Measurements from ENCODE around the gene CHD6.
"Not testable (repeated sequence)": the region's sequence is repeated elsewhere in the genome, so short reads cannot be mapped to it uniquely, and the experiment has no call there.

Gene CHD6

DNA sequence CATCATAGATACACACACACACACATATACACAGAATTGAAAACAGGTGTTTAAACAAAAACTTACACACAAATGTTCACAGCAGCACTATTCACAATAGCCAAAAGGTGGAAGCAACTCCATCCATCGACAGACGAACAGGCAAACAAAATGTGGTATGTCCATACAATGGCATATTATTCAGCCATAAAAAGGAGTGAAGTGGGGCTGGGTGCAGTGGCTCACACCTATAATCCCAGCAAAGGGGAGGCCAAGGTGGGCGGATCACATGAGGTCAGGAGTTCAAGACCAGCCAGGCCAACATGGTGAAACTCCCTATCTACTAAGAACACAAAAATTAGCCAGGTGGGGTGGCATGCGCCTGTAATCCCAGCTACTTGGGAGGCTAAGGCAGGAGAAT lies 80.3 kb downstream of the CHD6 start:
- DNase-seq: no peak

DNA sequence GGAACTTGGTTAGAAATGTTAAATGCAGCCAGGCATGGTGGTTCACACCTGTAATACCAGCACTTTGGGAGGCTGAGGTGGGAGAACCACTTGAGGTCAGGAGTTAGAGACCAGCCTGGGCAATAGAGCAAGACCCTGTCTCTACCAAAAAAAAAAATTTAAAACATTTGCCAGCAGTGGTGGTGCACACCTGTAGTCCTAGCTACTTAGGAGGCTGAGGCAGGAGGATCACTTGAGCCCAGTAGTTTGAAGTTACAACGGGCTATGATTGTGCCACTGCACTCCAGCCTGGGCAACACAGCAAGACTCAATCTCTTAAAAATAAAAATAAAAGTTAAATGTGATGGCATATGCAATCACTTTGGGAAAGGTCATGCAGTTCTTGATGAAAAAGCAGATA lies 82.6 kb downstream of the CHD6 start:
- DNase-seq: not testable (repeated sequence)

DNA sequence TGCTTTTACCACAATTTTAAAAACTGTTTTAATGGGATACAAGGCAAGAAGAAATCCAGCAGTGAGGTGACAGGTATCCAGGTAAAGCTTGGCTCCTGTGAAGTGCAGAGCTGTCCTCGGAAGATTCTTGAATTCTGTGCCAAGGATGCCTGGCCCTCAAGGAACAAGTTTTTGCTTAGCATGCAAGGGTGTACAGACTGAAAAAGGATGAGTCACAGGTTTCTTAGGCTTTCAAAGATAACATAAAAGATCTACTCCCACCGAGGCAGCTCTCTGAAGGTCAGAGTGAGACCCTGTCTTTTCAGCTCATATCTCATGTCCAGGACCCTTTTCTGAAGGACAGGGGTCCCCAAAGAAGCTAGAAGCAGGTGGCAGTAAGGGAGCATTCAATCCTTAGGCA lies 83.3 kb downstream of the CHD6 start:
- DNase-seq: no peak

GRCh38 chr20:41534170-41534569 lies 84.0 kb downstream of the CHD6 start:
- DNase-seq: no peak

DNA sequence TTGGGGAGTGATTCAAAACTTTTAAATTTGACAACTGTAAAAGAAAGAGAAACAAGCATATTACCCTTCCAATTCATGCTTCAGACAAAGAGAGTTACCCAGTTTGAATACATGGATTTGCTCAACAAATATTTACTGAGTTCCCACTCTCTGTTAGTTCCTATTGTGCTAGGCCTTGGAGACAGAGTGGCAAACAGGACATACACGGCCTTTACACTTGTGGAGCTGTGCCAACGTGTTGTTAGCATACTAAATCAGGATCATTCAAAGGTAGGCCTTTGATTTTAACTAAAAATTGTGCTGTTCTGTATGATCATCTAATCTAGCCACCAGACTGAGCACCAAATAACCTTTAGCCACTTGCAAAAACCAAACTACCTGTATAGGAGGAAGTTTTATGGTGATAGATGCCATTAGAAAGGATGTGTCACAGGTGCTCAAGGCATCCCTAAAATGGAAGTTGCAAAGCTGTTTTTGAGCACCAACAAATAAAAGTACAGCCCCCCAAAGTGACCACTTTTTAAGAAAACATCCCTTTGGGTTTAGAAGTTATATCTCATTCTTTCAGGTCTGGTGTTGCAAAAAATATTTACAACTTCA lies 84.5 kb downstream of the CHD6 start:
- DNase-seq: no peak

- no peak for DNase-seq
Measured at GRCh38 chr20:41532935-41533334, 85.2 kb downstream of the CHD6 start.

DNA sequence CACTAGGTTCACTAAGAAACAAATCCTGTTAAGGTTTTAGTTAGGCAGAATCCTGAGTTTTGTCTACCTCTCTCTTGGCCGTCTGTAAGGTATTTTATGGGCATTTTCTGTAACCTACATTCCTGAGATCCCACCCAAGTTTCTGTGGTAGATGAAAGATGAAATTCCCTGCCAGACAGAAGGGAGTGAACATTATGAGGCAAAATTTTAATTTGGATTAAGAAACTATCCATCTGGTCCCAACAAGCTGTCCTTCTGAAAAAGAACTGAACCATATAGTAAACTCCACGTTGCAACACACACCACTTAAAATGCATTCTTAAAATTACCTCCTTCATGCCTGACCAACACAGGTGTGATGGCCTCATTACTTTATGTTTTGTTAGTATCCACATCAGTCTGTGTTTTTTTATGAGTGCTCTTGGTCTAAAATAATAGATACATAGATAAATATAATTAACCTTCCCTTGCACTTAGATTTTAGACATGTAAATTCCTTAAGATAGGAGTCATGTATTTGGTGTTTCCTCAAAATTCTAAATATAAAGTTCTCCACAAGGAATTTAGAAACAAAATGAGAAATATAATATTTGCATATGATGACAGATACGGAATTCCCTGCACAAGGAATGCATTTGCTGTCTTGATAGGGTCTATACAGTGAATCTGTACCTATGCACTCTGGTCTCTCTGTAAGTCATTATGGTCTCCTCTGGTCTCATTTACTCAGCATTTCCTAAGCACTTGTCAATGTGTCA lies 86.5 kb downstream of the CHD6 start:
- no peak for DNase-seq

GRCh38 chr20:41530923-41531322 lies 87.3 kb downstream of the CHD6 start:
- DNase-seq: no peak

- no peak for DNase-seq
Measured at GRCh38 chr20:41526327-41526726, 91.8 kb downstream of the CHD6 start.

GRCh38 chr20:41524980-41525613 lies 93.1 kb downstream of the CHD6 start:
- DNase-seq: no peak

DNA sequence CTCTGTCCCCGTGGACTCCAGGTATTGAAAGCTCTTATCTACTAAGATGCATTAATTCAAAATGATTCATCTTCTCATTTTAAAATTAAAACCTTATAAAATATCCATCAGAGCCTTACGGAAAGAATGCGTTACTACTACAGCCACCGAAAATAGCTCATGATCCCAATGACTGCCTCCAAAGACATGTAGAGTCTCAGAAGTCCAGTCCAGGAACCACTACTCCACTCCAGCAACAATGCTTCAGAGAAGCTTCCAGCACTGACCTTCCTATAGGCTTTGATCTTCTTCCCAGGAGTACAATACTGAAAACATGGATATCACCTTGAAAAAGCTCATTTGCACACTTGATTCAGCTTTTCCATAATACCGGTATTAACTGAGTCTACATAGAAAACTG lies 94.3 kb downstream of the CHD6 start:
- DNase-seq: no peak

DNA sequence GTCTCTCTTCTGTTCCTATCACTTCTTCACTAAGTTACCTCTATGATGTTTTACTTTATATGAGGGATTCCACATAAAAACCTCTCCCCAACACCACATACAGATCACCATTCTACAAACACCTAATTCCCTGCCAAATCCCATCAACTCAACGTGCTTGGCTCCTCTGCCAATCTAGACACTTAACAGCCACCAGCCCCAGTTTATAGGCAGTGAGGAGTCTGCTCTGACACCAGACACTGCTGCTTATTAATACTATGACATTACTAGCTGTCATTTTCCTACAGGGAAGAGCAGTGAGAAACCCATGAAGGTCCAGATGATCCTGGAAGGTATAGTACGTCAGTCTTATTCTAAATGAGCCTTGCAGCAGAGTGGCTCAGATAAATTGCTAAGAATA lies 104.3 kb downstream of the CHD6 start:
- DNase-seq: no peak

- DNase-seq: no peak
Measured at GRCh38 chr20:41512624-41513023, 105.6 kb downstream of the CHD6 start.

DNA sequence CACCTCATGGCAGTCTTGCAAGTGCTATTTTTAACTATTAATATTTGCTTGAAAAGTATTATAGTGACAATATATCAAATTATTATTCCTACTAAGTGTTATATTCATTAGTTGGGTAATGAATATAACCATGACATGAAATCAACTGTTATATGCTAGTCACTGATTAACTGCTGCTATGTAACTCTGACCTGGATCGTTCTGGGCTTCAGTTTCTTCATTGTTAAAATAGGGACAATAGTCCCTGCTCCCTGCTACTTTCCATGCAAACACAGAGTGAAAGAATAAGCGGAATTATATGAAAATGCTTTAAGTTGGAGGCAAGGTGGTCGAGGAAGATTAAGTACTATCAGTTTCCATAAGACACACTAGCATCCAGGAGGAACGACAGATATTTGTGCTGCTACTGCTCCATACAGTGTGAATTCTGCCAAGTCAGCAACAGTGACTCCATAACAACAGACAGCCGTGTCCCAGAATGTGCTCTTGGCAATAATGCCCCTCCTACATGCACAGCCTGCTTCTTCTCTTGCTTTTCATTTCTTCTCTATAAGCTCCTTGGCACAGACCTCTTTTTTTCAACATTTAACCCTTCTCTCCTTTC lies 107.2 kb downstream of the CHD6 start:
- no peak for DNase-seq

GRCh38 chr20:41510224-41510623 lies 108.0 kb downstream of the CHD6 start:
- DNase-seq: no peak

DNA sequence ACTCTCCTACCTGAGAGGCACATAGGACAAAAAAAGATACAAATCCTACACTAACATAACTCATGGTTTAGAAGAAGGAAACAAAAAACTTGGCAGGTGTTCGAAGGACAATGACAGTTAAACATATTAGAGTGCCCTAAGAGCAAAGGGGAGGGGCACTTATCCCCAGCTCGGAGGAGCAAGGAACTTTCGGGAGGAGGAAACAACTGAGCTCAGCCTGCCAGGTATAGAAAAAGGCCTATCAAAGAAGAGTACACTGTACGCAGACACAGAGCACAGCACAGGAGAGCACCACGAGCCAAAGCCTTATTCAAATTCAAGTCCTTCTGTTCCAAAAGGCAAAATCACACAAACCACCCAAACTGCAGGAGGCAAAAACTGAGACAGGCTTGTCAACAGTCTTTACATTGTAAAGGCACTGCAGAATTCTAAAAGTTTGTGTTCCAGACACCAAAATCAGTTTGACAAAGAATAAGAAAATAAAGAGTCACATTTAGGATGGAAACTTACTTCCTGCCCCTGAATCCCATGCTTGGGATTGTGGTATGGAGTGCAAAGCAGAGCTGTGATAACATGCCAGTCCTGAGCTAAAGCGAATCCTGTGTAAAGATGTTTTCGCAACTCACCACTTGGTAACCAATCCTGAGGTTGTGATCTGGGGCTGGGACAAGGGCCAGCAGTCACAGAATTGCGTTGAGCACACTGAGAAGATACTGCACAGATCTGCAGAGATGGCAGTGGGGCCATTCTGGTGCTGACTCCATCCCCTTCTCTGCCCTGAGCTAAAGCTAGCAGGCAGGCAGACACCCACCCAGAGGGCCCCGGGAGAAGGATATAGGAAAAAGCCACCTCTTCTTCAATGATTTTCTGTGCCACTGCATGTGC lies 108.6 kb downstream of the CHD6 start:
- DNase-seq: no peak

DNA sequence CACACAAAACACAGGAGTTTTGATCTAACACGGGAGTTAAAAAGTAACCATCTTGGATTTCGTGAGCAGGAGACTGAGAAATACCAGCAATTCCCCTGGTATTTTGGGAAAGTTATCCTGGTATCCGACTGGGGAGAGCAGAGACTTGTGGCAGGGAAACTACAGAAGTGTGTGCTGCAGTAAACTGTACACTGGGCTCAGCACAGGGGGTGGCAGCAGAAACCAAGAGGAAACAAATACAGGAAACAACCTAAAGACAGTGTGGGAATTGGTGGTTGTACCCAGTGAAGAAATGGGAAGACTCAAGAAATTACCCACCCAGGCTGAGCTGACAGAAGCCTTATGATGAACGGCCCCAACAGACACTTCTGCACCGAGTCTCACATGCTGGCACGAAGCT lies 109.8 kb downstream of the CHD6 start:
- no peak for DNase-seq

DNA sequence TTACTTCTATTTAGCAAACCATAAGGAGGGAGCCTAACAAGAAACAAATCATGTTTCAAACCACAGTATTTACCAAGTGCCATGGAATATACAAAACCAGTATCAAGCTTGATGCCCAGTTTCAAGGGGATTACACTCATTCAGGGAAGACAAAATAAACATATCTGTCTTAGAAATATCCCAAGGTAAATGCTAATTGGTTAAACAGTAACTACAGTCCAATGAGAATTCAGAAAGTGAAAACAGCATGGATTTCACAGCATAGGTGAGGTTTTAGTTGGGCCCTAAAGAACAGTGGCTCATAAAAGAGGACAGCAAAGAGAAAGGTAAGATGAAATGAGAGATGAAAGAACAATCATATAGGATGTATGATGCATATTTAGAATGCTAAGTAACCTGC lies 110.3 kb downstream of the CHD6 start:
- DNase-seq: no peak

DNA sequence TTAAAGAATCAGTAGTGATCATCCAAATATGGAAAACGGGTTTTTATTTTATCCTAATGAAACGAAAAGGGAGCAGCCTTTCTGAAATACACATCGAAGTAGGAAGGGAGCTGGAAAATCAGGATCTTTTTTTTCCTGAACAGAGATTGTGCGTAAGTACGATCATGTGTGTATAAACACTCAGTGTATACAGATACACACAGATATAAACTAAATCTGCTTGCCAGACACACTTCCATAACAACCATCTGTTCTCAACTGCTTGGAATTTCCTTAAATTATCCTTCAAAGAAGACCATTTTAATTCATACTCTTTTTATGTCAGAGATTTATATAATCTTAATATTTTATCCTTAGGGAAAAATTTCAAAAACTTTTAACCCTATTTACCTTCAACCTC lies 110.7 kb downstream of the CHD6 start:
- no peak for DNase-seq

- no peak for DNase-seq
Measured at GRCh38 chr20:41506192-41506915, 111.8 kb downstream of the CHD6 start.

- no peak for DNase-seq
Measured at GRCh38 chr20:41505184-41505583, 113.0 kb downstream of the CHD6 start.

- DNase-seq: no peak
Measured at GRCh38 chr20:41501376-41501775, 116.8 kb downstream of the CHD6 start.

All from NCI-H1694 treated with DMSO at 0.1 percent for 48 hours (cell line).